Tibial nerve (tissue), 4 donors: Measurements from ENCODE around the gene PRDM10. TPM values are rescaled to one million over a fixed set of nuclear protein-coding genes. Genes with fewer than 3 reads are reported as not detected.
A peak's percentile ranks its signal among the peaks of the same experiment; 100 is the strongest.

Source experiments
- DNase-seq, 2 donors: peaks; one replicate each; pipeline ENCODE4 v3.0.0-alpha.2; 2019; ENCODE audit warnings: low spot score in 2 of 2
- H3K27ac ChIP-seq, 4 donors: fragments of 200-600 bp; sonication (generic) in 3 of 4; one replicate each; pipeline ENCODE4 v1.5.1; 2017 to 2019; ENCODE audit warnings: mild to moderate bottlenecking in 1 of 4
- H3K27me3 ChIP-seq, 2 donors: fragments of 200-600 bp; sonication (generic) in 1 of 2; one replicate each; pipeline versions ENCODE4 v1.5.1 to v1.6.0; 2017 to 2019
- H3K36me3 ChIP-seq, 3 donors: fragments of 200-600 bp; sonication (generic); one replicate each; pipeline ENCODE4 v1.5.1; 2018 to 2019
- H3K4me1 ChIP-seq, 4 donors: fragments of 200-600 bp; sonication (generic) in 3 of 4; one replicate each; pipeline ENCODE4 v1.5.1; 2017 to 2019
- H3K4me3 ChIP-seq, 4 donors: fragments of 200-600 bp; sonication (generic) in 3 of 4; one replicate each; pipeline ENCODE4 v1.5.1; 2017 to 2019; ENCODE audit warnings: mild to moderate bottlenecking in 1 of 4, moderate library complexity in 1 of 4
- H3K9me3 ChIP-seq, 4 donors: fragments of 200-600 bp; sonication (generic) in 3 of 4; one replicate each; pipeline ENCODE4 v1.5.1; 2017 to 2019
- CTCF ChIP-seq, 5 experiments: fragments of 200-600 bp in 3 of 5; fragments of 450-650 bp in 2 of 5; sonication (generic) in 3 of 5; IDR thresholded peaks; one replicate each; pipeline ENCODE4 v1.5.1; 2016 to 2019; ENCODE audit warnings: antibody characterized with exemption in 5 of 5, mild to moderate bottlenecking in 3 of 5, moderate library complexity in 2 of 5
- EP300 ChIP-seq, 2 donors: sonication (generic); formaldehyde crosslinking; IDR thresholded peaks; one replicate each; pipeline ENCODE4 v1.6.1; 2017; ENCODE audit warnings: antibody characterized with exemption in 2 of 2, mild to moderate bottlenecking in 1 of 2
- POLR2A ChIP-seq, 2 donors: fragments of 450-650 bp; IDR thresholded peaks; one replicate each; pipeline ENCODE4 v1.6.1; 2017; ENCODE audit warnings: antibody characterized with exemption in 2 of 2, mild to moderate bottlenecking in 2 of 2, moderate library complexity in 2 of 2
- WGBS, 2 donors: methylation state at CpG; one replicate each; pipeline ENCODE4 v1.1.5; 2018; 5-methylcytosine and 5-hydroxymethylcytosine counted together
- total RNA-seq, 4 donors: library from RNA; depleted of rRNA; stranded (reverse); fragments of >200 nt; gene quantifications; one replicate each; pipeline ENCODE4 v1.1.0, GENCODE V29; 2016

PRDM10 gene
- total RNA-seq, 4 donors from 2014 or later, result 9.2 to 23.1 (median 11.0) TPM

GRCh38 chr11:129978447-129978846 lies 24.2 kb downstream of the PRDM10 start:
- no peaks in the 10 kb centered on the region for H3K9me3 ChIP-seq
- DNase-seq, result no peak
- no peak overlapping the region for H3K27ac ChIP-seq
- no peaks in the 10 kb centered on the region for H3K36me3 ChIP-seq
- peaks cover 0 to 22% (median 4%) of the 10 kb centered on the region in 4 donors for H3K4me1 ChIP-seq
- no peak overlapping the region for H3K4me3 ChIP-seq
- TF ChIP-seq EP300 (IDR thresholded peaks at IDR 0.05) (no peak), POLR2A (IDR thresholded peaks at IDR 0.05) (no peak), CTCF (IDR thresholded peaks at IDR 0.05) (no peak)
- 93 to 96% methylated on average over 6 of the region's 6 CpGs for WGBS, 2 donors
- H3K27me3 ChIP-seq, result no peaks in the 10 kb centered on the region

- H3K36me3 ChIP-seq, result no peaks in the 10 kb centered on the region
- WGBS, 2 donors, result 47 to 53% methylated on average over 6 of the region's 6 CpGs
- peaks cover 0 to 35% (median 4%) of the 10 kb centered on the region in 4 donors for H3K4me1 ChIP-seq
- no peak for DNase-seq
- H3K9me3 ChIP-seq, result no peaks in the 10 kb centered on the region
- no peak overlapping the region for H3K4me3 ChIP-seq
- TF ChIP-seq EP300 (IDR thresholded peaks at IDR 0.05) (no peak), CTCF (IDR thresholded peaks at IDR 0.05) (no peak), POLR2A (IDR thresholded peaks at IDR 0.05) (no peak)
- H3K27me3 ChIP-seq, result no peaks in the 10 kb centered on the region
- H3K27ac ChIP-seq, result peak overlapping the region in 2 of 4 donors; percentile 51
Measured at GRCh38 chr11:129976328-129976727, 26.3 kb downstream of the PRDM10 start.

GRCh38 chr11:129975543-129975942 lies 27.1 kb downstream of the PRDM10 start:
- TF ChIP-seq CTCF (IDR thresholded peaks at IDR 0.05) (no peak), POLR2A (IDR thresholded peaks at IDR 0.05) (no peak), EP300 (IDR thresholded peaks at IDR 0.05) (no peak)
- peak overlapping the region in 1 of 4 donors; percentile 51 for H3K27ac ChIP-seq
- peaks cover 0 to 35% (median 4%) of the 10 kb centered on the region in 4 donors for H3K4me1 ChIP-seq
- H3K27me3 ChIP-seq, result no peaks in the 10 kb centered on the region
- no peak overlapping the region for H3K4me3 ChIP-seq
- no peaks in the 10 kb centered on the region for H3K36me3 ChIP-seq
- H3K9me3 ChIP-seq, result no peaks in the 10 kb centered on the region
- 93 to 100% methylated on average over 2 of the region's 2 CpGs for WGBS, 2 donors
- no peak for DNase-seq

- TF ChIP-seq CTCF (IDR thresholded peaks at IDR 0.05) (no peak), EP300 (IDR thresholded peaks at IDR 0.05) (no peak), POLR2A (IDR thresholded peaks at IDR 0.05) (no peak)
- no peak for DNase-seq
- no peaks in the 10 kb centered on the region for H3K9me3 ChIP-seq
- H3K4me3 ChIP-seq, result no peak overlapping the region
- H3K27ac ChIP-seq, result no peak overlapping the region
- peaks cover 0 to 35% (median 4%) of the 10 kb centered on the region in 4 donors for H3K4me1 ChIP-seq
- 94 to 95% methylated on average over 11 of the region's 11 CpGs for WGBS, 2 donors
- H3K27me3 ChIP-seq, result no peaks in the 10 kb centered on the region
- no peaks in the 10 kb centered on the region for H3K36me3 ChIP-seq
Measured at GRCh38 chr11:129974672-129975071, 28.0 kb downstream of the PRDM10 start.

GRCh38 chr11:129974237-129974636 lies 28.4 kb downstream of the PRDM10 start:
- Histone ChIP-seq H3K36me3 (no peaks in the 10 kb centered on the region), H3K4me1 (peaks cover 0 to 35% (median 4%) of the 10 kb centered on the region in 4 donors), H3K9me3 (no peaks in the 10 kb centered on the region), H3K27me3 (no peaks in the 10 kb centered on the region), H3K27ac (no peak overlapping the region), H3K4me3 (no peak overlapping the region)
- TF ChIP-seq EP300 (IDR thresholded peaks at IDR 0.05) (no peak), CTCF (IDR thresholded peaks at IDR 0.05) (no peak), POLR2A (IDR thresholded peaks at IDR 0.05) (no peak)
- no peak for DNase-seq
